Neuron (in vitro differentiated cells): ENCODE results near the gene SELENON.

Source experiments
- H2AFZ ChIP-seq: one replicate; pipeline ENCODE4 v1.6.1; 2013; ENCODE audit warnings: low read depth, mild to moderate bottlenecking, inconsistent platforms, low read length, moderate library complexity
- H3K27me3 ChIP-seq: one replicate; pipeline ENCODE4 v1.6.1; 2013; ENCODE audit warnings: low read length; ENCODE audit not compliant: insufficient read depth
- H3K36me3 ChIP-seq: one replicate; pipeline ENCODE4 v1.6.1; 2013; ENCODE audit warnings: low read length; ENCODE audit not compliant: insufficient read depth
- H3K4me1 ChIP-seq: one replicate; pipeline ENCODE4 v1.6.1; 2013; ENCODE audit warnings: low read length; ENCODE audit not compliant: insufficient read depth
- H3K4me3 ChIP-seq: 2 replicates; pipeline ENCODE4 v1.5.1; 2013; ENCODE audit warnings: mild to moderate bottlenecking, low read length, moderate library complexity
- H3K9me3 ChIP-seq: one replicate; pipeline ENCODE4 v1.6.1; 2013; ENCODE audit warnings: low read length

The SELENON gene

GRCh38 chr1:25774206-25774803 lies 25.7 kb upstream of the SELENON start:
- no peak overlapping the region for H3K4me3 ChIP-seq

GRCh38 chr1:25774921-25775771 lies 24.8 kb upstream of the SELENON start:
- Histone ChIP-seq H3K9me3 (no peaks in the 10 kb centered on the region), H3K4me1 (peaks cover 31% of the 10 kb centered on the region), H3K36me3 (no peaks in the 10 kb centered on the region), H2AFZ (no peak overlapping the region), H3K4me3 (no peak overlapping the region), H3K27me3 (no peaks in the 10 kb centered on the region)

More at GRCh38 chr1:25774206-25774803, 25.7 kb upstream of the SELENON start:
- Histone ChIP-seq H3K36me3 (no peaks in the 10 kb centered on the region), H2AFZ (no peak overlapping the region), H3K9me3 (no peaks in the 10 kb centered on the region), H3K27me3 (no peaks in the 10 kb centered on the region), H3K4me1 (peaks cover 36% of the 10 kb centered on the region)

- peaks cover 22% of the 10 kb centered on the region for H3K4me1 ChIP-seq
- no peak overlapping the region for H3K4me3 ChIP-seq
- no peak overlapping the region for H2AFZ ChIP-seq
- H3K9me3 ChIP-seq, result no peaks in the 10 kb centered on the region
- H3K27me3 ChIP-seq, result no peaks in the 10 kb centered on the region
- H3K36me3 ChIP-seq, result no peaks in the 10 kb centered on the region
Observed at GRCh38 chr1:25779388-25779787, 20.6 kb upstream of the SELENON start.

- Histone ChIP-seq H3K36me3 (no peaks in the 10 kb centered on the region), H3K4me1 (peaks cover 24% of the 10 kb centered on the region), H3K4me3 (no peak overlapping the region), H2AFZ (no peak overlapping the region), H3K27me3 (no peaks in the 10 kb centered on the region), H3K9me3 (no peaks in the 10 kb centered on the region)
Observed at GRCh38 chr1:25779894-25780293, 20.1 kb upstream of the SELENON start.

- Histone ChIP-seq H3K27me3 (no peaks in the 10 kb centered on the region), H3K4me1 (peaks cover 24% of the 10 kb centered on the region), H3K9me3 (no peaks in the 10 kb centered on the region), H3K36me3 (no peaks in the 10 kb centered on the region), H2AFZ (no peak overlapping the region), H3K4me3 (no peak overlapping the region)
Observed at GRCh38 chr1:25780318-25781129, 19.5 kb upstream of the SELENON start.

- H3K4me3 ChIP-seq, result no peak overlapping the region
- peaks cover 27% of the 10 kb centered on the region for H3K4me1 ChIP-seq
- no peak overlapping the region for H2AFZ ChIP-seq
- no peaks in the 10 kb centered on the region for H3K36me3 ChIP-seq
- no peaks in the 10 kb centered on the region for H3K27me3 ChIP-seq
- no peaks in the 10 kb centered on the region for H3K9me3 ChIP-seq
Observed at GRCh38 chr1:25781130-25781433, 18.9 kb upstream of the SELENON start.

GRCh38 chr1:25782608-25783201 lies 17.3 kb upstream of the SELENON start:
- Histone ChIP-seq H3K36me3 (no peaks in the 10 kb centered on the region), H3K4me1 (peaks cover 32% of the 10 kb centered on the region), H2AFZ (no peak overlapping the region), H3K9me3 (no peaks in the 10 kb centered on the region), H3K27me3 (no peaks in the 10 kb centered on the region), H3K4me3 (no peak overlapping the region)

GRCh38 chr1:25784575-25785051 lies 15.4 kb upstream of the SELENON start:
- H3K27me3 ChIP-seq, result no peaks in the 10 kb centered on the region
- H3K4me3 ChIP-seq, result no peak overlapping the region
- no peaks in the 10 kb centered on the region for H3K9me3 ChIP-seq
- no peak overlapping the region for H2AFZ ChIP-seq
- H3K4me1 ChIP-seq, result peaks cover 32% of the 10 kb centered on the region
- H3K36me3 ChIP-seq, result no peaks in the 10 kb centered on the region

GRCh38 chr1:25785333-25786067 lies 14.5 kb upstream of the SELENON start:
- H3K9me3 ChIP-seq, result no peaks in the 10 kb centered on the region
- H3K4me1 ChIP-seq, result peaks cover 33% of the 10 kb centered on the region
- no peak overlapping the region for H2AFZ ChIP-seq
- no peaks in the 10 kb centered on the region for H3K27me3 ChIP-seq
- H3K4me3 ChIP-seq, result no peak overlapping the region
- no peaks in the 10 kb centered on the region for H3K36me3 ChIP-seq

GRCh38 chr1:25786887-25787759 lies 12.9 kb upstream of the SELENON start:
- no peak overlapping the region for H2AFZ ChIP-seq

GRCh38 chr1:25787760-25788166 lies 12.2 kb upstream of the SELENON start:
- Histone ChIP-seq H3K36me3 (no peaks in the 10 kb centered on the region), H2AFZ (no peak overlapping the region)

More at GRCh38 chr1:25786887-25787759, 12.9 kb upstream of the SELENON start:
- Histone ChIP-seq H3K36me3 (no peaks in the 10 kb centered on the region), H3K4me1 (peaks cover 49% of the 10 kb centered on the region), H3K27me3 (no peaks in the 10 kb centered on the region), H3K4me3 (no peak overlapping the region), H3K9me3 (no peaks in the 10 kb centered on the region)

GRCh38 chr1:25790472-25790871 lies 9.5 kb upstream of the SELENON start:
- H3K27me3 ChIP-seq, result no peaks in the 10 kb centered on the region
- no peak overlapping the region for H2AFZ ChIP-seq
- H3K9me3 ChIP-seq, result no peaks in the 10 kb centered on the region
- H3K36me3 ChIP-seq, result no peaks in the 10 kb centered on the region
- no peak overlapping the region for H3K4me3 ChIP-seq
- peaks cover 27% of the 10 kb centered on the region for H3K4me1 ChIP-seq

More at GRCh38 chr1:25787760-25788166, 12.2 kb upstream of the SELENON start:
- H3K4me3 ChIP-seq, result no peak overlapping the region
- H3K27me3 ChIP-seq, result no peaks in the 10 kb centered on the region
- peaks cover 49% of the 10 kb centered on the region for H3K4me1 ChIP-seq
- H3K9me3 ChIP-seq, result no peaks in the 10 kb centered on the region
